Epidermal melanocyte (primary cell): Measurements from ENCODE around the gene ATP13A3.
"Not testable (repeated sequence)": the region's sequence is repeated elsewhere in the genome, so short reads cannot be mapped to it uniquely, and the experiment has no call there.

Experiments
- DNase-seq: peaks from one replicate; pipeline ENCODE4 v3.0.0; 2011; ENCODE audit warnings: low spot score; ENCODE audit not compliant: insufficient read length

Gene ATP13A3

DNA sequence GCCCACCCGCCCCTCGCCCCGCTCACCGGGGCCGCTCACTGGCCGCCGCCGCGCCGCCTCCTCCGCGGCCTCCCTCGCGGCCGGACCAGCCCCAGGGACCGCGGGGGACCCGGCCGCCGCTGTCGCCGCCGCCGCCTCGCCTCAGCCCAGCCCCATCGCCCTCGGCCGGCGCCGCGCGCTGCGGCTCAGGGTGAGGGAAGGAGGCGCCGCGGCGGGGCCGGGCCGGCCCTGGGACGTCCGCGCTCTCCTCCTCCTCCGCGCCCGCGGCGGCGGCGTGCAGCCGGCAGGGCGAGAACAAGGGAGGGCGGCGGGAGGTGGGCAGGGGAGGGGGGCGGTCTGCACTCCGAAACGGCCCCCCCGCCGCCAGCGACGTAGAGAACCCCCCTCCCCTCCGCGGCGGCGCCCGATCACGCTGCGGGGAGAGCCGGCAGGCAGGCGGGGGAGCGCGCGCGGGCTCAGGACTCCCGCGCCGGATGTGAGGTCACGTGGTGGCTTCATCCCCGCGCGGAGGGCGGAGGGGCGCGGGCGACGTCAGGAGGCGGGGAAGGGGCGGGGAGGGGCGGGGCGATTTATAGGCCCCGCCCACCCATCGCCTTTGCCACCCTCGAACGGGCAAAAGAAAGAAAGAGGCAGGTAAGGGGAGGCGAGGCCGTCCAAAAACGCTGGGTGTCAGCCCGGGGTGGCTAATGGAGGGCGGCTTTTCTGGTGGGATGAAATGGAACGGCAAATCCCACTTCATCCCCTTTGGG is at the start of gene ATP13A3:
TSS of gene ATP13A3 (minus strand) at position 463 of the 749 bp plus-strand sequence. CDS start 24,812 bp downstream, outside the sequence.
- peak; percentile 95 for DNase-seq

DNA sequence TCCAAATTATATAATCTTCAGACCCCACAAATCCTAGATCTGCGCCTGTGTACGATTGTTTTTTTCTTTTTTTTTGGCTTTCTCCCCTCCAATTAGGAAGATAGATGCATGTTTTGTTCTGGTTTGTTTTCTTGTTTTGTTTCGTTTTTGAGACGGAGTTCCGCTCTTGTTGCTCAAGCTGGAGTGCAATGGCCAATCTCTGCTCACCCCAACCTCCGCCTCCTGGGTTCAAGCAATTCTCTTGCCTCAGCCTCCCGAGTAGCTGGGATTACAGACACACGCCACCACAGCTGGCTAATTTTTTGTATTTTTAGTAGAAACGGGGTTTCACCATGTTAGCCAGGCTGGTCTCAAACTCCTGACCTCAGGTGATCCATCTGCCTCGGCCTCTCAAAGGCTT is 48.4 kb upstream of the ATP13A3 start:
- DNase-seq, result not testable (repeated sequence)

DNA sequence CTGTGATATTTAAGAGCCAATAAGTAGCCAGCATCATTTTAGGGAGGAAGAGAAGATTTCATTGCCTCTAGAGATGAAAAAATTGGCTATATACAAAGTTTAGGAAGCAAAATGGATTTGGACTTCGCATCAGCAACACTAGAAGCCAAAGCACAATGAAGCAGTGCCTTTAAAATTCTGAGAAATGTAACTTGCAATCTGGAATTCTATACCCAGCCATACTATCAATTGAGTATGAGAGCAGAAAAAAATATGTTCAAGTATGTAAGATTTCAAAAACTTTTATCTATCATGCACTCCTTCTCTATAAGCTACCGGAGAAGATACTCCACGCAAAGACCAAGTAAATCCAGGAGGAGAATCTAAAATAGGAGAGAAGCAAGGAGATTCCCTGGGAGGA is 47.4 kb upstream of the ATP13A3 start:
- DNase-seq, result no peak

DNA sequence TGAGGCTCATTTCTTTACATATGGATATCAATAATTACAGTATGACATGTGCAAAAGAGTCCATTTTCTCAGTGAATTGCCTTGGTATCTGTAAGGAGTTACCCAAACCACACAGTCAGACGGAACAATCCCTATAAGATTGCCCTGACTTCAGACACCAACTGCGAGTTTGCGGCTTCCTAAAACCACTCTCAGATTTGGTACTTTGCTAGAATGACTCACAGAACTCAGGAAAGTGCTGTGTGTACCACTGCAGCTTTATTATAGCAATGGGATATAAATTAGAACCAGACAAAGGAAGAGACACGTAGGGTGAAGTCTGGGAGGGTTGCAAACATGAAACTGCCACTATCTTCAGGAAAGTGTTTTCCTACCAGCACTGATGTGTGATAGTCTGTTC is 45.8 kb upstream of the ATP13A3 start:
- no peak for DNase-seq

DNA sequence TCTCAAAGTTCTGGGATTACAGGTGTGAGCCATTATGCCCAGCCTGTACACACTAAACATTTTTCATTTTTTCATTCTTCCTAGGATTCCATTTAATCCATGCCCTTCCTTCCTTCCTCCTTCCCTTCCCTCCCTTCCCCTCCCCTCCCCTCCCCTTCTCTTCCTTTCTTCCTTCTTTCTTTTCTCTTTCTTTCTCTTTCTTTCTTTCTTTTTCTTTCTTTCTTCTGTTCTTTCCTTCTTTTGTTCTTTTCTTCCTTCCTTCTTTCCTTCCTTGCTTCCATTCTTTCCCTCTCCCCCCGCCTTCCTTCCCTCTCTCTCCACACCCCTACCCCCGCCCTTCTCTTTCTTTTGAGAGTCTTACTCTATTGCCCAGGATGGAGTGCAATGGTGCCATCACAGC is 40.9 kb upstream of the ATP13A3 start:
- DNase-seq, result no peak

DNA sequence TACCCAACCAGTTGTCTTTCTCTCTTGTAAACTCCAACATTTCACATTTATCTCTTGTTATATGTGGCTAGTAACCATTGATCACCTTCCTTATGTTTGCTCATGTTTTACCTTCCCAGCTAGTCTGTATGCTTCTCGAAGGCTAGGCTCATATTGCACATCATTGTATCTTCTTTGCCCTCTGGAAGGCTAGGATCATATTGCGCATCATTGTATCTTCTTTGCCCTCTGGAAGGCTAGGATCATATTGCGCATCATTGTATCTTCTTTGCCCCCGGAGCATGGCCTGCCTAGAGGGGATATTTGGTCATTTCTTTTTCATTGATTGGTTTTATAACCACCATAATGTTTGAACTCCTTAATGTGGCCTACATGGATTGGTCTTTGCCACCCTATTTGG is 39.4 kb upstream of the ATP13A3 start:
- no peak for DNase-seq

DNA sequence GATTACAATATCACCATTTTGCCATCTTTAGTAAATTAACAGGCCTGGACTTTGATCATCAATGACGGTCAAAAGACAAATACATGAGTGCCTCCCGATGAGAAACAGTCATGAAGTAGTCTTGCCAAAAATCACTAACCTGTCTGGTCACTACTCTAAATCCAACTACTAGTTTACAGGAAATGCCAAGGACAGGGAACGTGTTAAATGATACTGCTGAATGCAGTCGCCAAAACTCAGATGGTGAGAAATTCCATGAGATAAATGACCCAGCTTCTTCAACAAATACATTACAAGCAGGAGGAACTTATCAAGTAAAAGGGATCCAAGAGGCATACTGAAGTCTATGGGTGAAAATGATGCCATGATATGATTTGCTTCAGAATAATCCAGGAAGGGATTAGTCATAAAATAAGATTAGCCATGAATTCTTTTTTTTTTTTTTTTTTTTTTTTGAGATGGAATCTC is 35.8 kb upstream of the ATP13A3 start:
- DNase-seq, result no peak

DNA sequence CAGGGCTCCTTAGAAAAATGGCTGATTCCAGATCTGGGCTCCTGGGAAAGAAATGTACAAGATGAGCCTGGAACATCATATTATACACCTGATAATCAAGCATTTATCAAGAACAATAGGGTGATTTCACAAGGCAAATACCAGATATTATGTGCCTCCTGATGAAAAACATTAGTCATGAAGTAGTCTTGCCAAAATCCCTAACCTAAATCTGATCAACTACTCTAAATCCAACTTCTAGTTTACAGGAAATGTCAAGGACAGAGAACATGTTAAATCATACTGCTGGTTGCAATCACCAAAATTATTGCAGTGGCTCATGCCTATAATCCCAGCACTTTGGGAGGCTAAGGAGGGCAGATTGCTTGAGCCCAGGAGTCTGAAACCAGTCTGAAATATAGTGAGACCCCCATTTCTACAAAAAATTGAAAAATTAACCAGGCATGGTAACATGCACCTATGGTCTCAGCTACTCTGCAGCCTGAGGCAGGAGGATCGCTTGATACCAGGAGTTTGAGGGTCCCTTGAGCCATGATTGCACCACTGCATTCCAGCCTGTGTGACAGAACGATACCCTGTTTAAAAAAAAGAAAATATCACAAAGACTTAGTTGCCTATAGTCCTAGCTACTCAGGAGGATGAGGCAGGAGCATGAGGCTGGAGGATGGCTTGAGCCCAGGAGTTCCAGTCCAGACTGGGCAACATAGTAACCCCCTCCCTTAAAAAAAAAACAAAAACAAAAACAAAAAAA is 34.9 kb upstream of the ATP13A3 start:
- DNase-seq, result no peak

DNA sequence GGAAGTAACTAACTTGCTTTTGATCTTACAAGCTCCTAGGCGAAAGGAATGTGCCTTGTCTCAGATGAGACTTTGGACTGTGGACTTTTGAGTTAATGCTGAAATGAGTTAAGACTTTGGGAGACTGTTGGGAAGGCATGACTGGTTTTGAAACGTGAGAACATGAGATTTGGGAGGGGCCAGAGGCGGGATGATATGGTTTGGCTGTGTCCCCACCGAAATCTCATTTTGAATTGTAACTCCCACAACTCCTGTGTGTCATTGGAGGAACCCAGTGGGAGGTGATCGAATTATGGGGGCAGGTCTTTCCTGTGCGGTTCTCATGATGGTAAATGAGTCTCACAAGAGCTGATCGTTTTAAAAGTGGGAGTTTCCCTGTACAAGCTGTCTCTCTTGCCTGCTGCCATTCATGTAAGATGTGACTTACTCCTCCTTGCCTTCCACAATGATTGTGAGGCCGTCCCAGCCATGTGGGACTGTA is 33.9 kb upstream of the ATP13A3 start:
- not testable (repeated sequence) for DNase-seq

DNA sequence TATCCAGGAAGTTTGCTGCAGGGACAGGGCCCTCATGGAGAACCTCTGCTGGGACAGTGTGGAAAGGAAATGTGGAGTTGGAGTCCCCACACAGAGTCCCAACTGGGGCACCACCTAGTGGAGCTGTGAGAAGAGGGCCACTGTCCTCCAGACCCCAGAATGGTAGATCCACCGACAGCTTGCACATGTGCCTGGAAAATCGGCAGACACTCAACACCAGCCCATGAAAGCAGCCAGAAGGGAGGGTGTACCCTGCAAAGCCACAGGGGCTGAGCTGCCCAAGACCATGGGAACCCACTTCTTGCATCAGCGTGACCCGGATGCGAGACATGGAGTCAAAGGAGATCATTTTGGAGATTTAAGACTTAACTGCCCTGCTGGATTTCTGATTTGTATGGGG is 33.4 kb upstream of the ATP13A3 start:
- not testable (repeated sequence) for DNase-seq

DNA sequence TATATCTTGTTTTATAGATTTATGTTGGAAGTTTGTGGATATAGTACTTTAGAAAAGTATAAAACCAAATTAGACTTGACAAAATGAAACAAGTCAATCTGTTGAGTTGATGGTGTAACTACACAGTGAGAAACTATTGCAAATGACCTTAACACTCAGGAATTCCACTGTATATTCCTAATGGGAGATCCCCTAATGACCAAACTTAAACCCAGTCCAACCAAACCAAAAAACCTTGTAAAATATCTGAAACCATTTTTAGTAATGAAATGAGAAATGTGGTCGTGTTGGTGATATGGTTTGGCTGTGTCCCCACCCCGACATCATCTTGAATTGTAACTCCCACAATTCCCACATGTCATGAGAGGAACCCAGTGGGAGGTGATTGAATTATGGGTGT is 31.9 kb upstream of the ATP13A3 start:
- DNase-seq, result no peak

DNA sequence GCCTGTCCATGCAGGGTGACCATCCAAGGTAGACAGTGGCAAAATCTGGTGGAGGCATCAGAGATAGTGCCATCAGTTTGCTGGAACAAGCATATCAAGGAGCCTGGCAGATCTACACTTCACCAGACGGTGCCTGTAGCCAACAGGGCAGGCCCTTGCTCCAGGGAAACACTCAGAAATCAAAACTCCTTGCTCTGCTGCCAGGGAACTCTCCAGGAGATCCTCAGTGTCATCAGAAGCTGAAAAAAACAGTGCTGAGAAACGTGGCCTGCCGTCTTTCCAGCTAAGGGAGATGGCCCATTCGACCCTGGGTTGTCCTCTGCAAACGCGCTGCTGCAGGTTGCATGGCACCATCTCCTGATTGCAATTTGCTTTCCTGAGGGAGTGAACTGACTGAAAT is 30.5 kb upstream of the ATP13A3 start:
- DNase-seq, result no peak

DNA sequence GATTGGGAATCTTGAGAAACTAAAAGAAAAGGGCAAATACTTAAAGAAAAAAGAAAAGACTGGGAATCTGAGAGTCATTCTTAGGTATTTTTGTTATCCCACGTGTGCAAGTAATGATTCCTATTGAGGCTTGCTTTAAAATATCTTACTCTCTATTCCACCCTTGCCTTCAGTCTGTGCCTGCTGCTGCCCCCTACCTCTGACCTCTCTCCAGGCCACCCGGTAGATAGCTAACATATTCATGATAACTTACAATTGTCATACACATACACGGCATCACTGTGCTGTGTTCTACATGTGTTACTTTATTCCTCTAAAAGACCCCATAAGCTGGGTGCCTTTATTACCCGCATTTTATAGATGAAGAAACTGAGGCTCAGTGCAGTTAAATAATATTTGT is 27.8 kb upstream of the ATP13A3 start:
- no peak for DNase-seq

DNA sequence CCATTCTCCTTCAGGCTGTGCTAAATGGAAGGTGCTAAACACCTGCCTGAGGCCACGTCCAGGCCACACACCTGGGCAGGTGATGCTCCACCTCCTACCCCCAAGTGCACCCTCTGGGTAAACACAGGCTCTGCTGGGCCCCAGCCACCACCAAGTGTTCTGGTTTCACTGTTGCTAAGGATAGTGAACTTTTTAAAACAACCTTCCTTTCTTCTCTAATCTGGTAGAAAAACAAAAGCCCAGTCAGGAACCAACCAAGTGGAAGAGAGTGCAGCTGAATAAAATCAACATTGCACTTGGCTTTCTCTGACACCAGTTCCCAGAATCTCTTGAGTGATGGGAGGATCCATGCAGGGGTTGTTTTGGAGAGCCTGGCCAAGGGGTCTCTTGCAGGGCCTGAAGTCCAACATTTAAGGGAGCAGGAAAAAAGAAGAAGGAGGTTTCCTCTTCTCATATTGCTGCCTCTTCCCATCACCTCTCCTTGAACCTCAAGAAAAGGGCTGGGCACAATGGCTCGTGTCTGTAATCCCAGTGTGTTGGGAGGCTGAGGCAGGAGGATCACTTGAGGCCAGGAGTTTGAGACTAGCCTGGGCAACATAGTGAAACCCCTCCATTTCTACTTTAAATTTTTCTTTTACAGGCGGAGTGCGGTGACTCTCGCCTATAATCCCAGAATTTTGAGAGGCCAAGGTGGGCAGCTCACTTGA is 26.2 kb upstream of the ATP13A3 start:
- no peak for DNase-seq

DNA sequence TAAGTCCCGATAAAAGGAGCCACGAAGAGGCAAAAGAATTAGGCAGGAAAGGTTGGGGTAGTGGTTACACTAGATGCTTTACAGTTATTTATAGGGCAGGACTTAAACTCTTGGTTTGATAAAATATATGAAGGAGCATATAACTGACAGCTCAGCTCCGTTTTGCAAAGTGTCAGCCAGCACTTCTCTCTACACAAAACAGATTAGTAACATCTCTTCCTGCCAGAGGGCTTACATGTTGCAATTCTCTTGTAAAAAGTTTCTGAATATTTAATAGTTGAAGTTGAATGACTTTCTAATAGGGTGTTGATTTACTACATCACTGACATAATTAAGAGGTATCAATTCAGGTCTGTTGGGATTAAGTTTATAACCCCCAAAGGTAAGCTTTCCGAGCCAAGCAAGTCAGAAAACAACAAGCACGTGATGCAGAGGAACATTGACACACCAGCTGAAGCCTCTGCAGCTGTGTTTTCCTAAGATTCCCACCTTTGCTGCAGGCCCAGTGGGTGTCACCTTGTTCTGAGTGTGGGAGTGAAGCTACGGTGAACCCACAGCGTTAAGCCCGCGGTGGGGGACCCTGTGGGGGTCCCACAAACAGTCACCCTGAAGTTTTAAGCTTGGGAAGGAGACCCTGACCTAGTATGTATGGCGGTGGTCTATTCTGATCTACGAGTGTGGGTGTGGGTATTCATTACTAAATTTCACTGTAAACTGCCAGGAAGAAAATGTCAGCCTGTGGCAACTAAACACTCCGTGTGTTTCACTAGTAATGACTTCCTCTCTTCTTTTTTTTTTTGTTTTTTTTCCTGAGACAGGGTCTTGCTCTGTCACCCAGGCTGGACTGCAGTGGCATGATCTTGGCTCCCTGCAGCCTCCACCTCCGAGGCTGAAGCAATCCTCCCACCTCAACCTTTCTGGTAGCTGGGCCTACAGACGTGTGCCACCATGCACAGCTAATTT is 22.0 kb upstream of the ATP13A3 start:
- no peak for DNase-seq

DNA sequence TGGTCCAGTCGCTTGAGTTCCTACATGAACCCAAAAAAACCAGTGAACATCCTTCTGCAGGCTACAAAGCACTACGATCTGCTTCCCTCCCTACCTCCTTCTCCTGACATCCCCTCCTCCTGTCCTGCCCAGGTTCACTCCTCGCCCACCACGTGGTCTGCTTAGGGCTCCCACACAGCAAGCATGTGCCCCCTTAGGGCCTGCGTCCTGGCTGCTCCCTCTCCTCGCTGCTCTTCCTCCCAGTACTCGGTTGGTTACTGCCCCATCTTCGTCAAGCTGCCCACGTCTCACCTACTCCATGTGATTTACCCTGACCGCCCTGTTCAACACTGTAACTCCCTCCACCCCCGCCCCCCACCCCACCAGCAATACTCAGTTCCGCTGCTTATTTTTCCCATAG is 20.8 kb upstream of the ATP13A3 start:
- no peak for DNase-seq

DNA sequence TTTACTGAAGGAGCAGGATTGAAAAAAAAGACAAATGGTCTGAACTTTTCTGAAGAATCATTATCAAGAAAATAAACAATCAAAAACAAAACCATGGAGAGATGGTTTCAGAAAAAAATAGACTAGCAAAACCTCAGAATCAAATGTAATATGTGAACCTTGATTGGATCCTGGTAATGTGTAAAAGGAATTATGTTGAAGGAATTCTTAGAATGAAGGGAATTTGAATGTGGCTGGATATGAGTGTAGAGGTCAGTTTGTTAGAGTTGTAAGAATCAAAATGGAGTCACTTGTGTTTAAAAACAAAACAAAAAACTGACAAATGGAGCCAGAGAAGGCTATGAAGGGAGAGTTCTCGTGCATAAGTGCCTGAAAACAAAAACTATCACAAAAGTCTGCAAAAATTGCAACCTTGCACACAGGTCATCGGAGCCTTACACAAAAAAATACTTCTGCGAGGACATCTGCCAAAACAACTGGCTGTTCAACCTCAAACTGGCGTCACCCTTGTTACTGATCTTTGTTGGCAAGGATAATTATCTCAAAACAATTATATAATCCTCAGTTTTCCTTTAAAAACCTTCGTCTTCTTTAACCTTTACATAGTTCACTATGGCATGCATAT is 19.1 kb upstream of the ATP13A3 start:
- no peak for DNase-seq

DNA sequence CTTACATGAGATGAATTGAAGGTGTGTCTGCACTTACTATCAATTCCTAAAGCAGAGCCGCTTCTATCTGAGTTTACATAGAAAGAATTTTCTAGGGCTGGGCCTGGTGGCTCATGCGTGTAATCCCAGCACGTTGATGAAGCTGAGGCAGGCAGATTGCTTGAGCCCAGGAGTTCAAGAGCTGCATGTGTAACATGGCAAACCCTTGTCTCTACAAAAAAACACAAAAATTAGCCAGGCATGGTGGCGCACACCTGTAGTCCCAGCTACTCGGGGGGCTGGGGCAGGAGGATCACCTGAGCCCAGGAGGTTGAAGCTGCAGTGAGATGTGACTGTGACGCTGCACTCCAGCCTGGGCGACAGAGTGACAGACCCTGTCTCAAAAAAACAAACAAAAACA is 18.1 kb upstream of the ATP13A3 start:
- DNase-seq, result no peak

DNA sequence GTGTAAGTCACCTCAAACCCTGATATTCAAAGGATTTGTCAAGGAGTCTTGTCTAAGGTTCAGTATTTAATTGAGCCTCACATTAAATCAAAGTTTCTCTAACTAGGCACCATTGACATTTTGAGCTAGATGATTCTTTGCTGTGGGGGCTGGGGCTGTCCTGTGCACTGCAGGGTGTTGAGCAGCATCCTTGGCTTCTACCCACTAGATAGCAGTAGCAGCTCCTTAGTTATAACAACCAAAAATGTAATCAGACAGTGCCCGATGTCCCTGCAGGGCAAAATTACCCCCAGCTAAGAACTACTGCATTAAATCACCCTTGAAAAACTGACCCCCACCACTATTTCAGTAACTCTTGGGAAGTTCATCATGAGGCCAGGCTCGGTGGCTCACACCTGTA is 17.3 kb upstream of the ATP13A3 start:
- no peak for DNase-seq

DNA sequence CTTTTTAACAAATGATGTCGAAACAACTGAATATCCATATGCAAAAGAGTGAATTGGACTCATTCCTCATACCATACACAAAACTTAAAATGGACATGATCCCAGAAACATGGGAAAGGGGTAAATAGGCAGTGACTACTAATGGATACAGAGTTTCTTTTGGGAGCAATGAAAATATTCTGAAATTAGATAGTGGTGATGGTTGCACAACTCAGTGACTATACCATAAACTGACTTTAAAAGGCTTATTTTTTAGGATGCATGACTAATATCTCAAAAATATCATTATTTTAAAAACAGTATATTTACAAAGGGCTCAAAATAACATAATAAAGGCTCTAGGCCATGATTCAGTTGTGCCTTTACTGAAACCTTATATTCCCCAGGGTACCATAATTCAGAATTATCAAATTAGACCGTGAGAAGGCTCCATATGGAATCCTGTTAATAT is 16.3 kb upstream of the ATP13A3 start:
- DNase-seq, result no peak
